GM18526 (cell line): ENCODE measurements around the gene PPP1R2C.

ENCODE experiments used
- POLR2A ChIP-seq: IDR thresholded peaks from 3 replicates; pipeline ENCODE4 v1.6.1; 2011; ENCODE audit not compliant: insufficient read length; ENCODE audit errors: extremely low read depth

Gene PPP1R2C

DNA sequence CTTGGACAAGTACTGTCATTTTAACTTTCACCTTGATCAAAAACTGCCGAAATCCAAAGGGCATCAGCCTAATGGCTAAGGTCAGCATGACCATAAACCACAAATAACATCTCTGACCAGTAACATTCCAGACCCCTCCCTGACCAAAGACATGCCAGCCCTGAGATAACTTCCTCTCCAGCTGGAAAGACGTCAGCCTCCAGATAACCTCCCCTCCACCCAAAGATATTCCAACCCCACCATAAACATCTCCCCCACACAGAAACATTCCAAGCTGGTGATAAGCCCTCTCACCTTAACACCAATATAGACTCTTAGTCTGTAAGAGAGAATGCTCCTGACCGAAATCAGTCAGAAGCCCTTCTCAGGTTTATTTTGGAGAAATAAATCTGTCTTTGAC lies 7.4 kb downstream of the PPP1R2C start:
- TF ChIP-seq POLR2A = no peak

GRCh38 chrX:42759881-42760280 lies 18.1 kb downstream of the PPP1R2C start:
- TF ChIP-seq POLR2A = no peak

- TF ChIP-seq POLR2A = no peak
These were observed 22.1 kb downstream of the PPP1R2C start for GRCh38 chrX:42755815-42756214.

DNA sequence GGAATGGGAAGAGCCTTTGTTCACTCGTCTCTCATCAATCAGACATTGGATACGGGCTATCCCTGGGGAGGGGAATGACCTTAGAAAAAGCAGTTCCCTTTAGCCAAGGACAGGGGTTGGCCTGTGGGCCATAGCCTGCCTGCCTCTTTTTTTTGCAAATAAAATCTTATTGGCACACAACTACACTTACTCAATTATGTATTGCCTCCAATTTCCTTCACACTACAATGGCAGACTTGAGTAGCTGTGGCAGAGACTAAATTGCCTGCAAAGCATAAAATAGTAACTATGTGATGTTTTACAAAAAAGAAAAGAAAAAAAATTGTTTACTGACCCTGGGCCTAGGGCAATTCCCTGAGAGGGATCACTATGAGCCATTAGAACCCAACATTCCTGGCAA lies 23.4 kb downstream of the PPP1R2C start:
- TF ChIP-seq POLR2A = no peak

- TF ChIP-seq POLR2A = no peak
These were observed 23.8 kb downstream of the PPP1R2C start for GRCh38 chrX:42754115-42754514.

DNA sequence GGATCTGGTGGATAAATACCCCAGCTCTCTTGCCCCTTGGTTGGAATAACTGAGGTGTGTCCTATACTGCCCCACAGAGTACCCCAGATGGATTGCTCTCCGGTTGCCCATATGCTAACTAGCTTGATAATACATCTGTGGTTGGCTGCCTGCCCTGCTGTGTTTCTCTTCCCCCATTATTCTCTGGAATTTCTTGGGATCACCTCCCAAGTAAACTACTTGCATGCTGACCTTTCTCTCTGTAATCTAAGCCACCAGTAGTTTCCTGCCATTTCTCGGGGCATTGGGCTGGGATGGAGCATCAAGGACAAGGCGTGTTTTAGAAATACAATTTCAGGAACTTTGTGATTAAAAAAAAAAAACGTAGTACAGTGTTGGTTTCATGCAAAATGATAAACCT lies 25.2 kb downstream of the PPP1R2C start:
- TF ChIP-seq POLR2A = no peak

DNA sequence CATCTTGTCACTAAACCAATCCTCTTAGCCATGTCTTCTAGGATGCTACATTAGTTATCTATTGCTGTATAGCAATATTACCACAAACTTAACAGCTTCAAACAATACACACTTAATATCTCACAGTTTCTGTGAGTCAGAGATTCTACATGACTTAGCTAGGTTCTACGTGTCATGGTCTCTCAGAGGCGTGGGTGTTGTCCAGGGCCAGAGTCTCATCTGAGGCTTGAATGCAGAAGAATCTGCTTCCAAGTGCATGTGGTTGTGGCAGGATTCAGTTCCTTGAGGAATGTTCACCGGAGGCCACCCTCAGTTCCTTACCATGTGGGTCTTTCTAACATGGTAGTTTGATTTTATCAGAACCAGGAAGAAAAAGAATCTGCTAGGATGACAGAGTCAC lies 26.4 kb downstream of the PPP1R2C start:
- no peak for TF ChIP-seq POLR2A

DNA sequence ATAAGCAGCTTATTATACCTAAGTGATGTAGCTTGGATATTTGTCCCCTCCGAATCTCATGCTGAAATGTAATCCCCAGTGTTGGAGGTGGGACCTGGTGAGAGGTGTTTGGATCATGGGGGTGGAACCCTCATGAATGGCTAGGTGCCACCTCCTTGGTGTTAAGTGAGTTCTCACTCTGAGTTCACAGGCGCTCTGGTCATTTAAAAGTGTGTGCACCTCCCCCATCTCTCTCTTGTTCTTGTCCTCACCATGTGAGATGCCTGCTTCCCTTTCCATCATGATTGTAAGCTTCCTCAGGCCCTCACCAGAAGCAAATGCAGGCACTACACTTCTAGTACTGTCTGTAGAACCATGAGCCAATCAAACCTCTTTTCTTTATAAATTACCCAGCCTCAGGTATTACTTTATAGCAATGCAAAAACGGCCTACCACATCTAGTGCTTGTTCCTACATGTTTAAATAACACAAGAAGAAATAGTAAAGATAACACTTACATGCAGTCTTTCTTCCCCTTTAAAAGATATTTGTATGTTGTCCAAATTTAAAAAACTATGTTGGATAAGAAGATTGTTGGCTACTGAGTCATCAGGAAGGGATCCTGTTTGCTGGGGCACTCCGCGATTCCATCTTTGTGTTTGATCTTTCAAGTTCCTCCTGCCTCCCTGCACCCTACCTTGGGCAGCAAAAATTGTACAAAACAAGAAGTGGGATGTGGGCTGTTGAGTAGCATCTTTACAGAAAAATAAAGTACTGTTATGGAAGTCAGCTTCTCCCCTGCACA lies 29.7 kb downstream of the PPP1R2C start:
- no peak for TF ChIP-seq POLR2A

GRCh38 chrX:42746606-42747005 lies 31.4 kb downstream of the PPP1R2C start:
- TF ChIP-seq POLR2A = no peak

GRCh38 chrX:42740456-42740855 lies 37.5 kb downstream of the PPP1R2C start:
- no peak for TF ChIP-seq POLR2A

DNA sequence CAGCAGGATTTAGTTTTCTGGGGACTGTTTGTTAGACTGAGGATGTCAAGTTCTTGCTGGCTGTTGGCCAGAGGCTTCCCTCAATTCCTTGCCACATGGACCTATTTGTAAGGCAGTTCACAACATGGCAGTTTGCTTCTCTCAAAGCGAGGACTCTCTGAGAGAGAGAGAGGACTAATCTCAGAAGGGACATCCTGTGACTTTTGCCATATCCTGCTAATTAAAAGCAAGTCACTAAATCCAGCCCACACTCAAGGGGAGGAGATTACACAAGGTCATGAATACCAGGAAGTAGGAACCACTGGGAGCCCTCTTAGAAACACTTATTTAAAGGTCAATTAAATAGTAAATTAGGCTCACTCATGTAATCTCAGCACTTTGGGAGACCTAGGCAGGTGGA lies 38.2 kb downstream of the PPP1R2C start:
- TF ChIP-seq POLR2A = no peak

GRCh38 chrX:42739258-42739657 lies 38.7 kb downstream of the PPP1R2C start:
- TF ChIP-seq POLR2A = no peak

- TF ChIP-seq POLR2A = no peak
These were observed 39.4 kb downstream of the PPP1R2C start for GRCh38 chrX:42738552-42738951.

GRCh38 chrX:42735250-42735649 lies 42.7 kb downstream of the PPP1R2C start:
- no peak for TF ChIP-seq POLR2A

DNA sequence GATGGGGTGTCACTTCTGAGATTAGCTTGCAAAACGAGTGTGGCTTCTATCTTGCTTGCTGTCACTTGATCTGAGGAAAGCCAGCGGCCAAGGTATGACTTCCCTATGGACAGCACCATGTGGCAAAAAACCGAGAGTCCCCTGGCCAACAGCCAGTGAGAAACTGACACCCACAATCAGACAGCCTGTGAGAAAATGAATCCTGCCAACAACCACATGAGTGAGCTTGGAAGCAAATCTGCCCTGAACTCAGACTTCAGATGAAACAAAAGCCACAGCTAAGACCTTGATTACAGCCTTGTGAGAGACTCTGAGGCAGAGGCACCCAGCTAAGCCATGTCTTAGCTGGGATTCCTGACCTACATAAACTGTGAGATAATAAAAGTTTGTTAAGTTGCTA lies 45.5 kb downstream of the PPP1R2C start:
- no peak for TF ChIP-seq POLR2A
